Suppressor macrophage treated with lipopolysaccharide for 4 hours (primary cell): Measurements from ENCODE around the gene FBXW2.
"Not testable (repeated sequence)": the region's sequence is repeated elsewhere in the genome, so short reads cannot be mapped to it uniquely, and the experiment has no call there.

Experiments
- DNase-seq: peaks from one replicate; pipeline ENCODE4 v3.0.0-alpha.2; 2020

The FBXW2 gene, protein sequence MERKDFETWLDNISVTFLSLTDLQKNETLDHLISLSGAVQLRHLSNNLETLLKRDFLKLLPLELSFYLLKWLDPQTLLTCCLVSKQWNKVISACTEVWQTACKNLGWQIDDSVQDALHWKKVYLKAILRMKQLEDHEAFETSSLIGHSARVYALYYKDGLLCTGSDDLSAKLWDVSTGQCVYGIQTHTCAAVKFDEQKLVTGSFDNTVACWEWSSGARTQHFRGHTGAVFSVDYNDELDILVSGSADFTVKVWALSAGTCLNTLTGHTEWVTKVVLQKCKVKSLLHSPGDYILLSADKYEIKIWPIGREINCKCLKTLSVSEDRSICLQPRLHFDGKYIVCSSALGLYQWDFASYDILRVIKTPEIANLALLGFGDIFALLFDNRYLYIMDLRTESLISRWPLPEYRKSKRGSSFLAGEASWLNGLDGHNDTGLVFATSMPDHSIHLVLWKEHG

DNA sequence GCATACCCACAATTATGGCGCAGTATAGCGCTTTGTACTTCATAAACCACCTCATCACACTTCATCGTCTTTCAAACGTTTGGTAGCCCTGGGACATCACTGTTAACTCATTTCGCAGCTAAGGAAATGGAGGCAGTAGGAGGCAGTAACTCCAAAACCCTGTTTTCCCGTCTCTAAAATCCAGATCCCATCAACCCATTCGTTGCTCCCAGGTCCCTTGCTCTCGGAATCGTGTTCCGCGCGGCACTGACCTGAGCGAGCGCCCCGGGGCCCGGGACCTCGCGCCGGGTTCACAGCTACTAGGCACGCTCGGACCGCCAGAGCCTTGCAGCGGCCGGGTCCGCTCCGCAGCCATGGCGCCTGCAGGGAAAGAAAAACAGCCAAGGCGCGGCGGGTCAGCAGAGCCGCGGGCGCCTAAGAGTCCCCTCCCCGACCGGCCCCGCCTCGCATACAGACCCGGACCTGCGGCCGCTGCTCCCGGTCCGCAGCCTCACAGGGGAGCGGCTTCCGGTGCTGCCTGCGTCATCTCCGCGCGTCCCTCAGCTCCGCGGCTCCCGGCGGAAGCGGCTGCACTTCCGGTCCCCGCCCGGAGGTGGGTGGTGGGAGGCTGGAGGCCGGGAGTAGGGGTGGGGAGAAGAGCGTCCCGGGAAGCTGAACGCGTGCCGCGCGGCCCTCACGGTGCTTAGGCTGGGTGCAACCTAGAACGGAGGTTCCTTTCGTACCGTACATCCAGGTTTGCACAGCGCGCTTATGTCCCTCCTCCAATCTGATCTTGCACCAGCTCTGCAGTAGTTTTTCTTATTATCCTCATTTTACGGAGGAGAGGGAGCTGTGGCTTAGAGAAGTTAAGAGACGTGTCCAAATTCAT, at the start of gene FBXW2:
Gene FBXW2, minus strand, starts transcription at position 519 of the 868 bp plus-strand sequence. CDS start 5,158 bp downstream, outside the sequence.
- DNase-seq, result peak; percentile 94

DNA sequence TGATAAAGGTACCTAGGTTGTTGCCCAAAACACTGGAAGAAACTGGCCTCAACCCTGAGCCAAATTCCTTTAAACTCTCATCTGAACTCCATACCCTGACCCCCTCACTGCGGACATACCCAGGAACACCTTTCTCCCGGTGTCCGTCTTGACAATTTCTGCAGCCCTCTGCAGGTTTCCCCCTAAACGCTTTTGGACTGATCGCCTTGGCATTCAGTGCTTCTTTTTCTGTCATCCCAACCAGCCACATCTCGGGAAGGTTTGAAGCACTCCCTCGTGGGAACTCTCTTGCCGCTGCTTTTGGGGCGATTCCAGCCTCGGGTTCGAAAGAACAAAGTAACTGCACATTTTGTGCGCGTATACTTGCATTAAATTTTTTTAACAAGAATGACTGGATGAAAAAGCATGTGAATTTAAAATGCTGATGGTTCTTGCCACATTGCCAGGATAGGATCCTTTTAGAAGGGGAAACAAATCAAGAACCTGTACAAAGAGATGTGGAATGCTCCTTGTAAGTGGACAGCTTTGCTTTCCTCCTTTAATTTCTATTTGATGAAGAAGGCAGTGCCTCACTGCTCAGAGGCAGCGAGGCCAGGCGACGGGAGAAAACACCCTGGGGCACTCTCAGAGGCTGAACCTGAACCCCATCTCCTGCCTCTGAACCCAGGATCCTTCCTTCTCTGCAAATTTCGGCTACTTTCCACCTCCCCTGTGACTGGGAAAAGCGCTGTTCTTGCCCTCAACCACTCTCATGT, 48.9 kb upstream of the FBXW2 start:
- peak; percentile 12 for DNase-seq

DNA sequence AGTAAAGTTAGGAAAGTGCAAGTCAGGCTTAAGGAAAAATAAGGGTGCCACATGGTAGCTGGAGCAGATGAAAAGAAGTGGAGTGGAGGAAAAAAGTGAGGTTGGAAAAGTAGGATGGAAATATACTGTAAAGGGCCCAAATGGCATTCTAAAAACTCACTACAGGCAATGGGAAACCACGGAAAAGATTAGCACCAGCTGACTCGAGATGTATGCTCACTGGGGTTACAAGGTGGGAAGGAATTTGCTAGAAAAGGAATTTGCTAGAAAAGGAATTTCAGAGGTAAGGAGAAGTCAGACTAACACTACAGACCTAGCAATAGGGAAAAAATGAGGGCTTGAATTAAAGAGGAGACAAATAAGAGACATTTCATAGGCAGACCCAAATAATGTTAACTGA, 45.9 kb upstream of the FBXW2 start:
- no peak for DNase-seq

DNA sequence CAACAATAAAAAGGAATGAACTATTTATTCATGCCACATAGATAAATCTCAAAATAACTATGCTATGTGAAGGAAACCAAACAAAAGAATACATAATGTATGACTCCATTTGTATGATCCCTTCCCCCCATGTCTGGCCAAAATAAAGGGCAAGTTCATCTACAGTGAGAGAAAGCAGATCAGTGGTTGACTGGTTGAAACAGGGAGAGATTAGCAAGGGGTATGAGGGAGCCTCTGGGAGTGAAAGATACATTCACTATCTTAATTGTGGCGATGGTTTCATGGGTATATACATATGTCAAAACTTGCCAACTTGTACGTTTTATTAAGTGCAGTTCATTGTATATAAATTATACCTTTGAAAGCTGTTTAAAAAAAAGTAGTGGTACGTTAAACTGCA, 44.7 kb upstream of the FBXW2 start:
- no peak for DNase-seq

DNA sequence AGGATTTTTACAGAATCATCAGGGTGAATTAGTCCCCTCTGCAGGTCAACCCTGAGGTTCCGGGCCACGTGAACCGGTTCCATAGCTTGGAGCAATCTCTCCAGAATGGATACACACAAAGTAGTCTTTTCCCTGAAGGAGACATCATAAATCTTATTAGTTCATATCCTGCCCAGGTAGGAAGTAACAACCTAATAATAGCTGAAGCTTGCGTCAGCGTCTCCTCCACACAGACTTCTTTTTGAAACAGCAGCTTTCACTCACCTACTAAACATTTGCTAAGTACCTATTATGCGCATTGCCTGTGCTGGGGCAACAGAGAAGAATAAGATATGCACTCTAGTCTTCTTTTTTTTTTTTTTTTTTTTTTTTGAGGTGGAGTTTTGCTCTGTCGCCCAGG, 40.1 kb upstream of the FBXW2 start:
- no peak for DNase-seq

DNA sequence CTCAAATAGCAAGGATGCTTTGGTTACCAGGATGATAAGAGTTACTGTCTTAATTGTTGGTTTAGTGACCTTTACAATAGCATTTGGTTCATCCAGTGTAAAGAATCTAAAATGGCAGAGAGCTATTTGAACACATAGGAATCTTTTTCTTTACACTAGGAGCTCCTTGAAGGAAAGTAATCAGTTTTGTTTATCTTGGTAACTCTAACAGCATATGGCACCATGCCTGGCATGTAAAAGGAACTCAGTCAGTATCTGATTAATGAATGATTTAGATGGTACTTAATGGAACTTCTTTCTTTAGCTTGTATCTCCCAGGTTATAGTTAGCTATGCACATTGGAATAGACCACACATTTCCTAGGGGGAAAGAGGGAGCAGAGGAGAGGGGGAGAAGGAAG, 39.6 kb upstream of the FBXW2 start:
- no peak for DNase-seq

DNA sequence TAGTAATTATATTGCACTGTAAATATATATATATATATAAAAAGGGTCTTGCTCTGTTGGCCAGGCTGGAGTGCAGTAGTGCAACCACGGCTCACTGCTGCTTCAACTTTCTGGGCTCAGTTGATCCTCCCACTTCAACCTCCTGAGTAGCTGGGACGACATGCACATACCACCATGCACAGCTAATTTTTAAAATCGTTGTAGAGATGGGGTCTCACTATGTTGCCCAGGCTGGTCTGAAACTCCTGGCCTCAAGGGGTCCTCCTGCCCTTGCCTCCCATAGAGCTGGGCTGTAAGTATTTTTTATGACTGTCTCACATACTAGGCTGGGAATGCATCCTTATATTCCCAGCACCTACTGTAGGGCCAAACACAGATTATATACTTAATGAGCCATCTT, 37.6 kb upstream of the FBXW2 start:
- no peak for DNase-seq

DNA sequence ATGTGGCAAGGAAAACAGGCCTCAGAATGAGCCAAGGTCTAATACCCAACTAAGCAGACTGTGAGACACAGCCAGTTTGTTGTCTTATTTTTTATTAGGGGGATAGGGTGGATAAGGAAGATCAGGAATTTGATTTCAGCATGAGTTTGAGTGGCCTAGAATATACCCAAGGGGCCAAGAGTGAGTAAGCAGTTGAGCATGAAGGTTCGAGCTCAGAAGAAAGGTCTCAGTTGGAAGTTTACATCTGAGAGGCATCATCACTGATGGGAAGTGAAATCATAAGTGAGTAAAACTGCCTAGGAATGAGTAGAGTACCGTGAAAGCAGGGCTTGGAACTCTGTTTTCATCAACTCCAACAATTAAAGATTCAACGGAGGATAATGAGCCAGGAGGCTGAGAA, 36.9 kb upstream of the FBXW2 start:
- DNase-seq, result no peak

DNA sequence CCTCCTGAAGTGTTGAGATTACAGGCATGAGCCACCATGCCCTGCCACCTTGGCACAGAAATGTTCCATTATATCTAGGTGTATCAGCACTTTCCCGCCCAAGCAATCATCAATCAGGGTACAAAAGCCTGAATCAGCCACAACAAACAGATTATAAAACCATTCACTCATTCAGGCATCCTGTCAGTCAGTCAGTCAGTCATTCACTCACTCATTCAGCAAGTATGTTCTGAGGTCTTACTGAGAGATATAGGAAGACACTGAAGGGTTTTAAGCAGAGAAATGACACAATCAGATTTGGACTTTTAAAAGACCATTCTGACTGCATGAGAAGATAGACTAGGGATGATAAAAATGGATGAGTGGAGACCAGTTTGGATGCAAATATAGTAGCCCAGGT, 36.4 kb upstream of the FBXW2 start:
- no peak for DNase-seq

DNA sequence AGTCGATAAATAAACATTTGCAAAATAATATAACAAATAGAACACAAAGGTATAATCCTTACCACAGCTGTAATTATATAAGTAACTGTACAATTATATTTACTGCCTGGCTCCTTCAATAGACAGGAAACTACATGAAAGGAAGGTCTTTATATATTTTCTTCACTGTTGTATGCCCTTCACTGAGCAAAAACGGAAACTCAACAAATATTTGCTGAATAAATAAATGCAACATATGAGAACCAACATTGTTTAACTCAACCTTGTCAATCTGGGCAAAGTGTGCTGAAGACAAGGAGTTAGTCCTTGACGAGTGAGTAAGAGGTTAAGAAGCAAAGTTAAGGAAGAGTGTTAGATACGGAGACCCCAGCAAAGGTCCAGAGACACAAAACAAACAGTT, 26.9 kb upstream of the FBXW2 start:
- DNase-seq, result no peak

DNA sequence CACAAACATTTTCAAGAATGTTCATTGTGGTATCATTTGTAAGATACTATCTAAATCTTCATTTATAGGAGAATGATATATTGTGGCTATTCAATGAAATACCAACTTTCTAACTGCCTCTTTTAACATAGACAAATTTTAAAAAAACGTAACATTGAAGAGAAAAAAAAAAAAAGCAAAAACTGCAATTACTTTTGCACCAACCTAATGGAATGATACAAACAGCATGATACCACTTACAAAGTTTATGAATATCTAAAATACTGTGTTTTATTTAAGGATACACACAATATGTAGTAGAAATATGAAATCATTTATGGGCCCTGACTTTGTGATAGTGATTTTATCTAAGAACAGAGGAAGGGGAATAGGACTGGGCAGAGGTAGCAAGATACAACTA, 25.4 kb upstream of the FBXW2 start:
- DNase-seq, result no peak

DNA sequence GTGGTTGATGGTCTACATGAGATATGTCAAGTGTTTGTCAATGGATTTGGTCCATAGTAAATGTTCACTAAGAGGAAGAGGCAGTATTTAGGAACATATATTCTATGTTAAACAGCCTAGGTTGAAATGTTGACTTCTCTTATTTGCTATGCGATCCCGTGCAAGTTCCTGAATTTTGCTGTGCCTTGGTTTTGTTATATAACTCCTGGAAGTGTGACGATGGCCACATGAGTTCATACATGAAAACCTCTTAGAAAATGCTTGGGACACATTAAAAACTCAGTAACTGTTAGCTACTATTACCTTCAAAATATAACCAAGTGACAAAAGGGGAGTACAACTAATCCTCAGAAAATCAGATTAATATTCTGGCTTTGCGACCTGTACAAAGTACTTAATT, 21.9 kb upstream of the FBXW2 start:
- no peak for DNase-seq

DNA sequence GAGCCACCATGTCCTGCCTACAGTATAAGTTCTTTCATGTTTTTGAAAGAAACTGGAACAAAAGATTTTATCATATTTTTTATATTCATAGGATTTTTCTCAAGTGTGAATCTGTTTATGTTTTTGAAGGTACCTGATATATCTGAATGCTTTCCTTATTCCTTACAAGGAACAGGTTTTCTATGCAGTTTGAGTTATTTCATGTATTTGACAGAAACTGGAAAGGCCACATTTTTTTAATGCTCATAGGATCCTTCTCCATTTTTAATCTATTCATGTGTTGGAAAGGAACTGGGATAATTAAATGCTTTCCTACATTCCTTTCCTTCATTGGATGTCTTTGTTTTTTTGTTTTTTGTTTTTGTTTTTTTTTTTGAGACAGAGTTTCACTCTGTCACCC, 15.7 kb upstream of the FBXW2 start:
- DNase-seq, result no peak

DNA sequence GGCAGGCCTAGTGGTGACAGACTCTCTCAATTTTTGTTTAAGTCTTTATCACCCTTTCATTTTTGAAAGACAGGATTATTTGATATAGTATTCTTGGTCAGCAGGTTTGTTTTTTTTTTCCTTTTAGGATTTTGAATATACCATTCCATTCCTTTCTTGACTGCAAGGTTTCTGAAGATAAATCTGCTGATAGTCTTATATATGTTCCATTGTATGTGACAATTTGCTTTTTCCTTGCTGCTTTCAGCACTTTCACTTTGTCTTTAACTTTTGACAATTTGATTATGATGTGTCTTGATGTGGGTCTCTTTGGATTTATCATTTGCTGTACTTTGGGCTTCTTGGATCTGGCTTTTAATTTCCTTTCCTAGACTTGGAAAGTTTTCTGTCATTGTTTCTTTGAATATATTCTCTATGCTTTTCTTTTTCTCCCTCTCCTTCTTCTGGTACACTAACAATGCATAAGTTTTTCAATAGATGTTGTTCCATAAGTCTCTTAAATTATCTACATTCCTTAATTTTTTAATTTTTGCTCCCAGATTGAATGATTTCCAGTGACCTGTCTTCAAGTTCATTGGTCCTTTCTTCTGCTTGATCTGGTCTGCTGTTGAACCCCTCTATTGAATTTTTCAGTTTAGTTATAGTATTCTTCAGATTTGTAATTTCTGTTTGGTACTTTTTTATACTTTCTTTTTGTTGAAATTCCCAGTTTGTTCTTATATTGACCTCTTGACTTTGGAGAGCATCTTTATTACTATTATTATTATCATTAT, 14.6 kb upstream of the FBXW2 start:
- DNase-seq, result no peak

DNA sequence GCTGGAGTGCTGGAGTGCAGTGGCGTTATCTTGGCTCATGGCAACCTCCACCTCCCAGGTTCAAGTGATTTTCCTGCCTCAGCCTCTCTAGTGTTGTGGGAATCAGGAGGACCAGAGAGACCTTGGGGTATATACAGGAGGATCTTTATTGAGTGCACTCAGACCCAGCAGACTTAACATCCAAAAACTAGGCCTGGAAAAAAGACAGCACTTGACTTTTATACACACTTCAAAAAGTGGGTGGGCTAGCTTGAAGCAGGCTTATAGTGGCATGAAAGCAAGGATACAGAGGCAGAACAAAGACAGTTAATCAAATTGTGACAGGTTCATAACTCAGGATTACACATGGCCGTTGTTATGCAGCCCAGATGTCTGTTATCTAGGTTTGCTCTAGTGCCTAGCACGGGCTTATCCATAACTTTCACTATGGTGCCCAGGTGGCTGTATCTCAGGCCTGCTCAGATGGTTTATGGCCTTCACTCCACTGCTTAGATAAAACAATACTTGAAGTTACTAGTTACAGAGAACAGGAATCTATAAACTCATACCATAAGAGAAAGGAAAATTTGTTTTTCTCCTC, 11.7 kb upstream of the FBXW2 start:
- DNase-seq, result not testable (repeated sequence)

DNA sequence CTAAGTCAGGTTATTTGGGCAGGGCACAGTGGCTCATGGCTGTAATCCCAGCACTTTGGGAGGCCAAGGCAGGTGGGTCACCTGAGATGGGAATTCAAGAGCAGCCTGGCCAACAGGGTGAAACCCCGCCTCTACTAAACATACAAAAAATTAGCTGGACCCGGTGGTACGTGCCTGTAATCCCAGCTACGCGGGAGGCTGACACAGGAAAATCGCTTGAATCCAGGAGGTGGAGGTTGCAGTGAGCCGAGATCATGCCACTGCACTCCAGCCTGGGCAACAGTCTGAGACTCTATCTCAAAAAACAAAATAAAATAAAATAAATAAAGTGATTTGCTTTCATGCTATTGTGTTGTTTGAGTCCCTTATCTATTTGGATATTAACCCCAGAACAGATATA, 8.2 kb upstream of the FBXW2 start:
- no peak for DNase-seq

DNA sequence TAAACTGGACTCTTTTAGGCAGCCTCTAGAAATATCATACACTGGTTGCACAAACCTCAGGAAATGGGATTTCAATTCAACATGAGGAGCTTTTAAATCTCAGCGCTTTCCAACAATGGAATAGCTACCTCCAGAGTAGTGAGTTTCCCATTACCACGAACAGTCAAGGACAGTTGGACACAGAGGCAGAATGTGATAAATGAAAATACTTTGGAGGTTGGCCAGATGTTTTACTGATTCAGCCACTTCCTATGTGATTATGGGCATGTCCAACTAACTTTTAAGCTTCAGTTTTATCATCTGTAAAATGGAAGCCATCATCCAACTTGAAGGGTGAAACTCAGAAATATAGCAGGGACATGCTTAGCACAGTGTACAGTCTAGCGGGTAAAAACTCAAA, 2.1 kb downstream of the FBXW2 start:
- no peak for DNase-seq

DNA sequence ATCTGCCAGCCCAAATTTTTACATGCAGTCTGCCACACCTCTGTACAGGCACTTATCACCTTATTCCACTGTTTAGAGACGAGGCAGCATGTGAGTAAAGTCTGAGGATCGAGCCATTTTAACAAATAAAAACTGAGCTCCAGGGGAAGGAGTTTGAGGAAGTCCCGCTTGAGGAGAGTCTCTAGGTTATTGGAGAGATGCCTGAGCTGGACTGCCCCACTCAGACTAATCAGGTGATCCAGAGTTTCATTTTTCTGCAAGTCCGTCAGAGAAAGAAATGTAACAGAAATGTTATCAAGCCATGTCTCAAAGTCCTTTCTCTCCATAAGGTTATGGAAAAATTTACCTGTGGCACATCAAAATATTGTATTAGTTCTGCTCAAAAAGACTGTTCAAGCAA, 5.3 kb downstream of the FBXW2 start:
- peak; percentile 18 for DNase-seq

DNA sequence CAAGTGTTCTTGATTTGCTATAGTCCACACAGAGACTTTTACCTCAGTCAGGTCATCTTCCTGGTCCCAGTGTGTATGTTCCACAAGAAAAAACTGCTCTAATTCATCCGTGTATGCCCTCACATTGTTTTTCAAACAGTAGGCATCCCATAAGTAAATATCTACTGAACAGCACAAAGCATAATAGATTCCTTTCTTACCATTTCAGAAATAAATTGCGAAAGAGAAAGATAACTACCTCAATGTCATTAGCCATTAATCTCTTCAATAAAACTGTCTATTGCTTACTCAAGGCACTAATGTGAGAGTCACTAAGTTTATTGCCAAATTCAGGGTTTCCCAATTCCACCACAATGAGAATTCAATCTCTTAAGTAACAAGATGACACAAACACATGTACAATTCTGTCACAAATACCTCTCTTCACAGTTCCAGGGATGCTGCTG, 9.6 kb downstream of the FBXW2 start:
- peak; percentile 78 for DNase-seq

DNA sequence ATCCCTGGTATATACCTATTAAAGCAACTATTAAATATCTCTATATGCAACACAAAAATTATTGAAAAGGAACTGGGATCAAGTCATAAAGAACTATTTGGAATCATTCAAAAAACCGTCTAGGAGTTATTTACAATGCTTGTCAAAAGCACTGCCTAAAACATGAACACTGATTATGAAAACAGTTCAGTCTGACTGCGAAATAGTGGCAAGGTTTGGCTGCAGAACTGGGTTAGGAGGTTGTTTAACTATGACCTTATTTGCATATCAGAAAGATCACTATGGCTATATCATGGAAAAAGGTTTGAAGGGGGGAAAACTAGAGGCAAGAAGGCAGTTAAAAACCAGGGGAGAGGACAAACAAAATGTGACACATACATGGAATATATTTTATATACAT, 12.0 kb downstream of the FBXW2 start:
- no peak for DNase-seq

DNA sequence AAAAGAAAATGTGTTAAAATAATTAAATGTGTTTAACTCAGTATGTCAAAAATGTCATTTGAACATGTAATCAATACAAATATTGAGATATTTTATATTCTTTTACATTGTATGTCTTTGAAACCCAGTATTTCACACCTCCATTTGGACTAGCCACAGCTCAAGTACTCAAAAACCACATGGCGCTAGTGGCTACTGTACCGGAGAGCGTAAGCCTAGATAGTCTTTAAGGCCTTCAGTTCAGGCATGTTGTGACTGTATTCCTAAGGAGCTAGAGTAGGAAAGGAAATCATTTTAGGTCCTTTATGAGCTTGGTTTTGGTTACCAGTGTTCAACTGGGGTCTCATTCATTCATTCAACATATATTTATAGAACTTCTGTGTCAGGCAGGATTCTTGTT, 12.8 kb downstream of the FBXW2 start:
- DNase-seq, result no peak

DNA sequence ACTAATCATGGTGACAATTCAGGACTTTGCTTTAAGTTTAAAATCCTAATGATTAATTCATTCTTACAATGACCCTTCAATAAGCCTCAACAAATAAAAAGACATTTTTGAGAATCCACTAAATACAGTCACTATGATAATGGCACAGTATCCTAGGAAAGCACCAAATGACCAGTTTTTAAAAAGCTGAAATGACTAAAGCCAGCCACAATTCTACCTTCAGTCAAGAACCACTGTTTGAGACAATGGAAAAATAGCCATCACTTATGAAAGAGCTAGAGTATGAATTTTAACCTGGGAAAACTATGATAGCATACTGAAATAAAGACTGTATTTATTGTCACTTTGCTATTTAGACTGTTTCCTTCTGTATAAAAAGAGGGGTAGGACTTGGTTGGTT, 14.0 kb downstream of the FBXW2 start:
- no peak for DNase-seq
